ENCODE data around the gene GPR183.

DNA sequence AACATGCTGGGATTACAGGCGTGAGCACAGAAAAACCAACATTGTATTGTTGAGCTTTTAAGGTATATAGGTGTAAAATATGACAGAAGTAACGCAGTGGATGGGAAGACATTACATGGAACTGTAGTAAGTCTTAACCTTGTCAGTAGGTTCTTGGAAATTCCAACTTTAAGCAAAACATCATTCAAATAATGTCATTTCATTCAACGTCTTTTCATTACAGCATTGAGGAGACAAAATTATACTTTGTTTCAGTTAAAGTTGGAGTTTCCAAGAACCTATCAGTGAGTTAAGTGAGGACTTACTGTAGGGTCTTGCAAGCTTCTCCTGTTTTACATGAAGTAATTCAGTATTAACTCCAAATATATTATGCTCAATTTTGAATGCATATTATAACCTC, 27.0 kb upstream of the GPR183 start:
- TF ChIP-seq, protein P1, sequence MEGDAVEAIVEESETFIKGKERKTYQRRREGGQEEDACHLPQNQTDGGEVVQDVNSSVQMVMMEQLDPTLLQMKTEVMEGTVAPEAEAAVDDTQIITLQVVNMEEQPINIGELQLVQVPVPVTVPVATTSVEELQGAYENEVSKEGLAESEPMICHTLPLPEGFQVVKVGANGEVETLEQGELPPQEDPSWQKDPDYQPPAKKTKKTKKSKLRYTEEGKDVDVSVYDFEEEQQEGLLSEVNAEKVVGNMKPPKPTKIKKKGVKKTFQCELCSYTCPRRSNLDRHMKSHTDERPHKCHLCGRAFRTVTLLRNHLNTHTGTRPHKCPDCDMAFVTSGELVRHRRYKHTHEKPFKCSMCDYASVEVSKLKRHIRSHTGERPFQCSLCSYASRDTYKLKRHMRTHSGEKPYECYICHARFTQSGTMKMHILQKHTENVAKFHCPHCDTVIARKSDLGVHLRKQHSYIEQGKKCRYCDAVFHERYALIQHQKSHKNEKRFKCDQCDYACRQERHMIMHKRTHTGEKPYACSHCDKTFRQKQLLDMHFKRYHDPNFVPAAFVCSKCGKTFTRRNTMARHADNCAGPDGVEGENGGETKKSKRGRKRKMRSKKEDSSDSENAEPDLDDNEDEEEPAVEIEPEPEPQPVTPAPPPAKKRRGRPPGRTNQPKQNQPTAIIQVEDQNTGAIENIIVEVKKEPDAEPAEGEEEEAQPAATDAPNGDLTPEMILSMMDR (IDR thresholded peaks at IDR 0.05), result no peak
- TF ChIP-seq POLR2AphosphoS5 (IDR thresholded peaks at IDR 0.05; ENCODE audit: insufficient read depth in 1 of 2, low read depth in 1 of 2), result no peak
- no peak for TF ChIP-seq POLR2A (IDR thresholded peaks at IDR 0.05)

Data from vagina (tissue), 2 donors.